AG09319 (cell line): ENCODE data around the gene OTX1.

Experiments used
- DNase-seq: peaks from one replicate; pipeline ENCODE4 v3.0.0-alpha.2; 2010; ENCODE audit warnings: low read depth; ENCODE audit errors: extremely low read depth
- CTCF ChIP-seq: IDR thresholded peaks from 2 replicates; pipeline ENCODE4 v1.5.1; 2011; ENCODE audit warnings: low read depth, mild to moderate bottlenecking, inconsistent platforms, low read length, moderate library complexity

The OTX1 gene

GRCh38 chr2:63104482-63104881, 53.9 kb downstream of the OTX1 start:
- no peak for TF ChIP-seq CTCF

More at GRCh38 chr2:63104482-63104881, 53.9 kb downstream of the OTX1 start:
- DNase-seq, result no peak
